Left lung (tissue), 10 donors: ENCODE results near the gene RFXAP. TPM values are rescaled to one million over a fixed set of nuclear protein-coding genes. Genes with fewer than 3 reads are reported as not detected.

Experiments
- ATAC-seq: fragments of 200-7000 bp; cut with Tn5 transposase; one replicate; pipeline ENCODE4 v1.9.1; 2020; ENCODE audit warnings: moderate library complexity
- DNase-seq, 4 donors: peaks; one replicate each; pipeline ENCODE4 v3.0.0-alpha.2; 2013 to 2020
- H3K27ac ChIP-seq, 2 donors: fragments of 200-600 bp; sonication (generic) in 1 of 2; one replicate each; pipeline versions ENCODE4 v1.5.0 to v1.8.0; 2020 to 2021
- H3K27me3 ChIP-seq, 2 donors: fragments of 200-600 bp; sonication (generic) in 1 of 2; one replicate each; pipeline versions ENCODE4 v1.5.0 to v1.8.0; 2020 to 2021
- H3K36me3 ChIP-seq, 2 donors: fragments of 200-600 bp; sonication (generic) in 1 of 2; one replicate each; pipeline versions ENCODE4 v1.5.0 to v1.8.0; 2020 to 2021
- H3K4me1 ChIP-seq, 2 donors: fragments of 200-600 bp; one replicate each; pipeline ENCODE4 v1.8.0; 2021
- H3K4me3 ChIP-seq, 2 donors: fragments of 200-600 bp; sonication (generic) in 1 of 2; one replicate each; pipeline versions ENCODE4 v1.5.0 to v1.8.0; 2020 to 2021; ENCODE audit warnings: mild to moderate bottlenecking in 1 of 2
- H3K9me3 ChIP-seq, 2 donors: fragments of 200-600 bp; sonication (generic) in 1 of 2; one replicate each; pipeline versions ENCODE4 v1.5.0 to v1.8.0; 2020 to 2021
- intact Hi-C, 2 donors: fragments of 100-400 bp; cut with DNase I; formaldehyde crosslinking; loops; one replicate each; pipeline versions ENCODE4 v1.11.2 to v1.14.2; 2022
- polyA plus RNA-seq, 6 donors: library from polyadenylated mRNA; unstranded; fragments of 120-200 nt; gene quantifications; one replicate each; pipeline ENCODE4 v1.2.1, GENCODE V29; 2013; ENCODE audit not compliant: insufficient read length in 6 of 6
- total RNA-seq, 2 donors: library from RNA; stranded (reverse); fragmentation: NEBNext Ultra II Directional; extraction: Animal tissue kit (Norgen Biotek cat#: 25700); gene quantifications; one replicate each; pipeline ENCODE4 v1.2.1, GENCODE V29; 2021
- TF ChIP-seq, protein P1 (sequence below), 2 donors: fragments of 200-600 bp; sonication (generic) in 1 of 2; IDR thresholded peaks; one replicate each; pipeline versions ENCODE4 v1.5.0 to v1.8.0; 2021; ENCODE audit warnings: antibody characterized with exemption in 2 of 2
- donor health status: DM: no; HTN: yes; CAD: no.
- donor health status: DM: no; HTN: no; CAD: no.

The RFXAP gene
- total and polyA plus RNA-seq, 8 donors: 3.6 to 23.4 (median 17.8) TPM

DNA sequence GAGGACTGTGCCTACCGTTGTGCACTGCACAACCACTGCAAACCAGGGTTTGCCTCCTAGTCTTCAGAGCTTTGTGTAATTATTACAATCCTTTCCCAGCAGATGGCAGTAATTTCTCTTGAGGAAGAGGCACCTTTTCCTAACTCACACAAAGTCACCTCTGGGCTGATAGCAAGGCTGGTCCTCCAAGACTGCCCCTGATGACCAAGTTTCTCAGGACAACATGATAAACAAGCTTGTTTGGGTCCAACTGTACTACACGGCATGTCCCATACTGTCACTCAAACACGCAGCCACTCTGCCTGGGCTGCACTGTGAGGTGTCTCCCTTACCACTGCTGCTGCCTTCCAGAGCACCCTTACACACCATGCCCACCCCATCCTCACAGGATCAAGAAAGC, 39.3 kb downstream of the RFXAP start:
- peak in 2 of 4 donors; percentile 39 to 44 for DNase-seq
- peak; percentile 82 for ATAC-seq
- Histone ChIP-seq H3K36me3 (peaks cover 0 to under 1% of the 10 kb centered on the region in 2 donors), H3K4me1 (no peaks in the 10 kb centered on the region), H3K27ac (no peak overlapping the region), H3K27me3 (no peaks in the 10 kb centered on the region), H3K9me3 (no peaks in the 10 kb centered on the region), H3K4me3 (no peak overlapping the region)
- intact Hi-C loops: loop anchor here in 1 of 2 donors (10.0 kb wide), 1 partner anchor 127 kb away; no protein-coding TSS in a partner anchor
- TF ChIP-seq, protein P1, sequence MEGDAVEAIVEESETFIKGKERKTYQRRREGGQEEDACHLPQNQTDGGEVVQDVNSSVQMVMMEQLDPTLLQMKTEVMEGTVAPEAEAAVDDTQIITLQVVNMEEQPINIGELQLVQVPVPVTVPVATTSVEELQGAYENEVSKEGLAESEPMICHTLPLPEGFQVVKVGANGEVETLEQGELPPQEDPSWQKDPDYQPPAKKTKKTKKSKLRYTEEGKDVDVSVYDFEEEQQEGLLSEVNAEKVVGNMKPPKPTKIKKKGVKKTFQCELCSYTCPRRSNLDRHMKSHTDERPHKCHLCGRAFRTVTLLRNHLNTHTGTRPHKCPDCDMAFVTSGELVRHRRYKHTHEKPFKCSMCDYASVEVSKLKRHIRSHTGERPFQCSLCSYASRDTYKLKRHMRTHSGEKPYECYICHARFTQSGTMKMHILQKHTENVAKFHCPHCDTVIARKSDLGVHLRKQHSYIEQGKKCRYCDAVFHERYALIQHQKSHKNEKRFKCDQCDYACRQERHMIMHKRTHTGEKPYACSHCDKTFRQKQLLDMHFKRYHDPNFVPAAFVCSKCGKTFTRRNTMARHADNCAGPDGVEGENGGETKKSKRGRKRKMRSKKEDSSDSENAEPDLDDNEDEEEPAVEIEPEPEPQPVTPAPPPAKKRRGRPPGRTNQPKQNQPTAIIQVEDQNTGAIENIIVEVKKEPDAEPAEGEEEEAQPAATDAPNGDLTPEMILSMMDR (IDR thresholded peaks at IDR 0.05): peak; percentile 19 to 31

DNA sequence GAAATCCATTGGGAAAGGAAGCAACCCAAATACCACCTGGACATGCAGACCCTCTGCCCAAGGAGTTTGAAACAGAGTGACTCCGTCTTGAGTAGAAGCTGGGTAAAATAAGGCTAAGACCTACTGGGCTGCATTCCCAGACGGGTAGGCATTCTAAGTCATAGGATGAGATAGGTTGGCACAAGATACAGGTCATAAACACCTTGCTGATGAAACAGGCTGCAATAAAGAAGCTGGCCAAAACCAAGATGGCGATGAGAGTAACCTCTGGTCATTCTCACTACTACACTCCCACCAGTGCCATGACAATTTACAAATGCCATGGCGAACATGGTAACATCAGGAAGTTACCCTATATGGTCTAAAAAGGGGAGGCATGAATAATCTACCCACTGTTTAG, 40.2 kb downstream of the RFXAP start:
- DNase-seq (no peak), ATAC-seq (no peak)
- Histone ChIP-seq H3K4me1 (no peaks in the 10 kb centered on the region), H3K9me3 (no peaks in the 10 kb centered on the region), H3K27me3 (no peaks in the 10 kb centered on the region), H3K27ac (no peak overlapping the region), H3K36me3 (no peaks in the 10 kb centered on the region), H3K4me3 (no peak overlapping the region)
- TF ChIP-seq, protein P1 (IDR thresholded peaks at IDR 0.05): no peak
- intact Hi-C loops: loop anchor here in 1 of 2 donors (10.0 kb wide), 1 partner anchor 126 kb away; no protein-coding TSS in a partner anchor

DNA sequence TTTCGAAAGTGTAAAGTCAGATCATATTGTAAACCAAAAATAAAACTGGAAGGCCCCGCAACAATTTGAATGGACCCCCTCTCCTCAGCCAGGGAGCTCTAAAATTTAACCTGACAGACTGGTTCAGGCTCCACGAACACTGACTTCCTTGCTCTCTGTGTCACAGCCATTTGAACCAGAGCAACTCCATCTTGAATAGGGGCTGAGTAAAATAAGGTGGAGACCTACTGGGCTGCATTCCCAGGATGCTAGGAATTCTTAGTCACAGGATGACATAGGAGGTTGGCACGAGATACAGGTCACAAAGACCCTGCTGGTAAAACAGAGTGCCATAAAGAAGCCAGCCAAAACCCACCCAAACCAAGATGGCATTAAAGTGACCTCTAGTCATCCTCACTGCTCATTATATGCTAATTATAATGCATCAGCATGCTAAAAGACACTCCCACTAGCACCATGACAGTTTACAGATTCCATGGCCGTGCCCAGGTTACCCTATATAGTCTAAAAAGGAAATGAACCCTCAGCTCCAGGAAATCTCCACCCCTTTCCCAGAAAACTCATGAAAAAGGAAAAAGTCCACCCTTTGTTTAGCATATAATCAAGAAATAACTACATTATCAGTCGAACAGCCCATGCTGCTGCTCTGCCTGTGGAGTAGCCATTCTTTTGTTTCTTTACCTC, 43.1 kb downstream of the RFXAP start:
- Histone ChIP-seq H3K27me3 (no peaks in the 10 kb centered on the region), H3K4me1 (no peaks in the 10 kb centered on the region), H3K27ac (peak overlapping the region in 1 of 2 donors; percentile 46), H3K4me3 (no peak overlapping the region), H3K36me3 (peaks cover 0 to 7% of the 10 kb centered on the region in 2 donors), H3K9me3 (no peaks in the 10 kb centered on the region)
- intact Hi-C loops: no loop called here
- no peak for ATAC-seq
- TF ChIP-seq, protein P1 (IDR thresholded peaks at IDR 0.05): no peak
- DNase-seq: no peak

GRCh38 chr13:36862722-36863121, 43.7 kb downstream of the RFXAP start:
- peak overlapping the region in 1 of 2 donors; percentile 46 for H3K27ac ChIP-seq
- TF ChIP-seq, protein P1 (IDR thresholded peaks at IDR 0.05): no peak

DNA sequence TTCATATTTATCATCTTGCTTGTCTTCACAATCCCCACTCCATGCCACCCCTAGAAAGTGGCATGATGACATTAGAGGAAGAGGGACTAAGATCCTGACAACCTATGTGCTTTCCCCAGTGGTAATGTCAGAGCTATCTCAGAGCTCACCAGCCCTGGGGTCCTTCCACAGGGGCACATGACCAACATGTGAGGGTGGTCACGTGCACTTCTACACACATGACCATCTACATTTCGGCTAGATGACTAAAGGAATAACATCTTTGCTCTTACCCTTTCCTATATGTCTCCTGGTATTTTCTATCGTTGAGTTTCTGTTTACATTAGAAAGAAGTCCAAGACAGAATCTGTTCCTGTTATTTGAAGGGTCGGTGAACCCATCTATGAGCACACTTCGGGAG, 46.2 kb downstream of the RFXAP start:
- Histone ChIP-seq H3K27ac (no peak overlapping the region), H3K4me3 (no peak overlapping the region), H3K9me3 (no peaks in the 10 kb centered on the region), H3K4me1 (no peaks in the 10 kb centered on the region), H3K27me3 (no peaks in the 10 kb centered on the region), H3K36me3 (peaks cover 0 to 7% of the 10 kb centered on the region in 2 donors)
- no peak for DNase-seq
- intact Hi-C loops: no loop called here
- TF ChIP-seq, protein P1 (IDR thresholded peaks at IDR 0.05): no peak
- ATAC-seq: no peak

More at GRCh38 chr13:36862722-36863121, 43.7 kb downstream of the RFXAP start:
- H3K36me3 ChIP-seq: peaks cover 0 to 7% of the 10 kb centered on the region in 2 donors
- H3K4me3 ChIP-seq: no peak overlapping the region
- no peaks in the 10 kb centered on the region for H3K9me3 ChIP-seq
- intact Hi-C loops: no loop called here
- ATAC-seq (no peak), DNase-seq (no peak)
- H3K27me3 ChIP-seq: no peaks in the 10 kb centered on the region
- no peaks in the 10 kb centered on the region for H3K4me1 ChIP-seq
